Smooth muscle cell (in vitro differentiated cells): ENCODE results near the gene FIBCD1. TPM values are rescaled to one million over a fixed set of nuclear protein-coding genes. Genes with fewer than 3 reads are reported as not detected.
A peak's percentile ranks its signal among the peaks of the same experiment; 100 is the strongest.

ENCODE experiments used
- DNase-seq: peaks from one replicate; lab custom pipeline; 2025; ENCODE audit not compliant: unreplicated experiment; lab: John Stamatoyannopoulos, UW
- H2AFZ ChIP-seq: fragments of 200-600 bp; sonication (generic); 2 replicates; pipeline ENCODE4 v1.6.0; 2016; ENCODE audit warnings: antibody characterized with exemption, low read depth, mild to moderate bottlenecking
- H3F3A ChIP-seq: fragments of 200-600 bp; sonication (generic); 2 replicates; pipeline ENCODE4 v1.6.0; 2017; ENCODE audit warnings: antibody characterized with exemption, low read depth
- H3K27ac ChIP-seq: fragments of 200-600 bp; sonication (generic); 2 replicates; pipeline ENCODE4 v1.5.1; 2016; ENCODE audit warnings: low read depth, mild to moderate bottlenecking
- H3K27me3 ChIP-seq: fragments of 200-600 bp; sonication (generic); 2 replicates; pipeline ENCODE4 v1.6.1; 2016; ENCODE audit warnings: low read depth, mild to moderate bottlenecking
- H3K36me3 ChIP-seq: fragments of 200-600 bp; sonication (generic); 2 replicates; pipeline ENCODE4 v1.5.1; 2016; ENCODE audit warnings: low read depth
- H3K4me1 ChIP-seq: fragments of 200-600 bp; sonication (generic); 2 replicates; pipeline ENCODE4 v1.5.1; 2016; ENCODE audit warnings: low read depth
- H3K4me2 ChIP-seq: fragments of 200-600 bp; sonication (generic); 2 replicates; pipeline ENCODE4 v1.6.0; 2016; ENCODE audit warnings: mild to moderate bottlenecking
- H3K4me3 ChIP-seq: fragments of 200-600 bp; sonication (generic); 2 replicates; pipeline ENCODE4 v1.5.1; 2016; ENCODE audit warnings: mild to moderate bottlenecking
- H3K79me2 ChIP-seq: fragments of 200-600 bp; sonication (generic); 2 replicates; pipeline ENCODE4 v1.6.0; 2016; ENCODE audit warnings: low read depth, mild to moderate bottlenecking
- H3K9ac ChIP-seq: fragments of 200-600 bp; sonication (generic); 2 replicates; pipeline ENCODE4 v1.6.0; 2016; ENCODE audit warnings: low read depth
- H3K9me3 ChIP-seq: fragments of 200-600 bp; sonication (generic); replicated peaks from 2 replicates; pipeline ENCODE4 v1.5.1; 2016; ENCODE audit warnings: low read depth
- H4K20me1 ChIP-seq: fragments of 200-600 bp; sonication (generic); 2 replicates; pipeline ENCODE4 v1.6.0; 2016; ENCODE audit warnings: low read depth
- CTCF ChIP-seq: fragments of 200-600 bp; sonication (generic); IDR thresholded peaks from 2 replicates; pipeline ENCODE4 v1.5.1; 2017; ENCODE audit warnings: borderline replicate concordance, mild to moderate bottlenecking, antibody characterized with exemption; ENCODE audit not compliant: insufficient read depth, poor library complexity, severe bottlenecking
- WGBS: methylation state at CpG from one replicate; pipeline ENCODE4 v1.1.7; 2016; ENCODE audit warnings: low lambda C conversion rate; 5-methylcytosine and 5-hydroxymethylcytosine counted together
- polyA plus RNA-seq: library from polyadenylated mRNA; unstranded; fragments of >200 nt; fragmentation: Nextera tagmentation; extraction: Ambion mirVana; gene quantifications from 2 replicates; pipeline ENCODE4 v1.2.1, GENCODE V29; 2016
- total RNA-seq: library from RNA; depleted of rRNA; stranded (reverse); fragments of >200 nt; gene quantifications from 2 replicates; pipeline ENCODE4 v1.2.3, GENCODE V29; 2014

Gene FIBCD1
- total and polyA plus RNA-seq, 2 experiments from 2014 or later = 1.8 to 4.7 TPM

DNA sequence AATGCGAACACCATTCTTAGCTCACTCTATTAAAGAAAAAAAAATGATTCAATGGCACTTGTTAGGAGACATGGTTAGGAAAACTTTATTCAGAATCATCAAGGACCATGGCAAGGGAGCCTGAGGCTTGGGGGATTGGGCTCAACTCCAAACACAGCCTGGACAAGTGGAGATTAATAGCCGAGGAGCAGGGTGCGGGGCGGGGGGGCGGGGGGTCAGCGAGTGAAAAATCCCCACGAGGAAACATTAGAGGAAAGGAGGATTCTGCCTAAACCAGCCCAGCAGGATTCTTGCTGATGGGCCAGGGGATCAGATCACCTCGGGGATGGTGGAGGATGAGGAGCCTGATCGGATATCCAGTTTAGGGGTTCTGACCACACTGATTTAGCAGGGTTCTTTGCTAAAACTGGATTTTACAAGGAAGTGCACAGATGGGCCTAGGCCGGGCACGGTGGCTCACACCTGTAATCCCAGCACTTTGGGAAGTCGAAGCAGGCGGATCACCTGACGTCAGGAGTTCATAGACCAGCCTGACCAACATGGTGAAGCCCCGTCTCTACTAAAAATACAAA lies 24.4 kb upstream of the FIBCD1 start:
- Histone ChIP-seq H3K79me2 (no peaks in the 10 kb centered on the region), H3K4me1 (no peaks in the 10 kb centered on the region), H3K9ac (peak overlapping the region; percentile 43), H4K20me1 (no peaks in the 10 kb centered on the region), H3K4me2 (no peak overlapping the region), H3K4me3 (no peak overlapping the region), H3F3A (no peaks in the 10 kb centered on the region), H3K36me3 (no peaks in the 10 kb centered on the region), H3K27ac (peak overlapping the region; percentile 76), H3K27me3 (no peaks in the 10 kb centered on the region), H2AFZ (no peak overlapping the region), H3K9me3 (no peaks in the 10 kb centered on the region)
- DNase-seq = no peak
- 85% methylated on average over 15 of the region's 15 CpGs for whole genome bisulfite sequencing
- TF ChIP-seq CTCF = no peak

DNA sequence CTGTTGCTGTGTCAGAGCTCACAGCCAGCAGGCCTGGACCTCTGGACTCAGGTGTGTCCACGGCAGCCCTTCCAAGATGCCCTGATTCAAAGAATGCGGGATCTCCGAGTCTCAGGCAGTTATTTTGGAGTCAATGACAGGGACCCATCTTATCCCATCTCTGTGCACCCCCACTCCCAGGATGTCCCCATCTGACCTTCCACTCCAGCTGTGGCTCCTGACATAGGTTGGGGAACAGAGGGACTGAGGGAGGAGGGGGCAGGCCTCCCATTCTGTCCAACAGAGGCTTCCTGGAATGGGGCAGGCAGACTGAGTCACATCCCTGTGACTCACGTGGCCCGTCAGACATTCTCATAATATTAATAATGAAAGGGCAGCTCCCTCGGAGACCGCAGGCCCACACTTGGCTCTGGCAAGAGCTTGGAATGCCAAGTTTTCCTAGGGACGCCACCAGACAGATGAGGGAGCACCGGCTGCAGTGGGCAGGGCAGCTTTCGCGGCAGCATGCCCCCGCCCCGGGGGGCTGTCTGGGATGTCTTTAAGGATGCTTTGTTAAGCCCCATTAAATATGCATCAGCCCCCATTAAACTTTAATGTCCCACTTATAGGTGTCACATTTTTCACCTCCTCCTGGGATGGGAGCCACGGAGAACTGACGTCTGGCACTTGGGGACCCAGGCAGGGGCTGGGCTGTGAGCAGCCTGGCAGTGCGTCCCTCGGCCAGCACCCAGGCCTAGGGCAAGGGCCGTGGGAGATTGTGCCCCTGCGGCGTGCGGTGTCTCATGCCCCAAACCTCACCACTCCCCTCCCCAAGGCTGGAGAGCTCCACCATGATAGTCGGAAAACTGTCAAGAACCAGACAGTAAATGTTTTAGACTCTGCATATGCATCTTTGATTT lies 23.6 kb upstream of the FIBCD1 start:
- Histone ChIP-seq H3K4me2 (peak overlapping the region; percentile 20), H2AFZ (no peak overlapping the region), H3F3A (no peaks in the 10 kb centered on the region), H3K9me3 (no peaks in the 10 kb centered on the region), H3K36me3 (no peaks in the 10 kb centered on the region), H3K79me2 (no peaks in the 10 kb centered on the region), H4K20me1 (no peaks in the 10 kb centered on the region), H3K4me1 (no peaks in the 10 kb centered on the region), H3K27me3 (no peaks in the 10 kb centered on the region), H3K27ac (peak overlapping the region; percentile 76), H3K4me3 (no peak overlapping the region), H3K9ac (peak overlapping the region; percentile 43)
- WGBS = 45% methylated on average over 22 of the region's 22 CpGs
- DNase-seq = peak; percentile 36
- TF ChIP-seq CTCF = no peak

GRCh38 chr9:130961511-130962300 lies 22.7 kb upstream of the FIBCD1 start:
- no peaks in the 10 kb centered on the region for H3K9me3 ChIP-seq
- DNase-seq = no peak
- H3K36me3 ChIP-seq = no peaks in the 10 kb centered on the region
- peak overlapping the region; percentile 40 for H3K27ac ChIP-seq
- no peaks in the 10 kb centered on the region for H3K27me3 ChIP-seq
- no peak for TF ChIP-seq CTCF
- H3K4me2 ChIP-seq = no peak overlapping the region
- no peaks in the 10 kb centered on the region for H3K79me2 ChIP-seq
- no peak overlapping the region for H2AFZ ChIP-seq
- peak overlapping the region; percentile 40 for H3K9ac ChIP-seq
- H3K4me1 ChIP-seq = no peaks in the 10 kb centered on the region
- no peaks in the 10 kb centered on the region for H3F3A ChIP-seq
- H4K20me1 ChIP-seq = no peaks in the 10 kb centered on the region
- WGBS = 92% methylated on average over 8 of the region's 8 CpGs
- no peak overlapping the region for H3K4me3 ChIP-seq
